ENCODE data around the gene DSTYK.

- TF ChIP-seq EZH2 (IDR thresholded peaks at IDR 0.05) (no peak), CTCF (IDR thresholded peaks at IDR 0.05) (no peak), EZH2phosphoT487 (IDR thresholded peaks at IDR 0.05) (no peak)
Observed at GRCh38 chr1:205169248-205169647, 42.3 kb downstream of the DSTYK start.

Data from neural progenitor cell (in vitro differentiated cells).